ENCODE data around the gene RNF5. TPM values are rescaled to one million over a fixed set of nuclear protein-coding genes. Genes with fewer than 3 reads are reported as not detected.
"Not testable (repeated sequence)": the region's sequence is repeated elsewhere in the genome, so short reads cannot be mapped to it uniquely, and the experiment has no call there.

Gene RNF5
- total and polyA plus RNA-seq, 2 donors (not counting 1 experiment from before 2014, with no cell fraction given) = 25.5 to 40.7 TPM

DNA sequence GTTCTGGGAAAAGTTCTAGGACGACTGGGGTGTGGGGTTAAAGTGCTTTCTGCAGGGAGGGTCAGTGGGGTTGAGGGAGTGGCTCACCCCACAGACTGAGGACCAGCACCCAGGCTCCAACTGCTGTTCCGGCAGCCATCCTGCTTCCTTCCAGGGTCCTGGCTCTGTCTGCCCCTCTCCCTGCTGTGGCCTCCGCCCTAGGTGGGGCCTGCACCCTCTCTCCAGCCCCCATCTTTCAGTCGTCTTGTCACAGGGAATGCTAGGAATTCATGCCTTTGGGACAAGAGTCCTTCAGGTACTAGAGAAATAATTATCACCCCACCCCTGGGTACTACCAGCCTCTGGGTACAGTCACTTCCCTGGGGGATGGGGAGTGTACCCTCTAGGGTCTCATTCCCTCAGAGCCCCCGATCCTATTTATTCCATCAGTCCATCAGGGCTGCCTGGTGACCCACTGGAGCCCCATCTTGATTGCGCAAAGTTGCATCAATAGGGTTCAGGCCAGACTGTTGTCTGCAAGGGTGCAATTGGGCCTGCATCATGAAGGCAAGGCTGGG is 6.0 kb downstream of the RNF5 start, which contains the start of gene AGER:
AGER (minus strand) TSS at position 170 of the 557 bp plus-strand sequence; CDS start at position 139, 31 bp downstream.
- DNase-seq (peak; percentile 4), ATAC-seq (ENCODE audit: low read depth) (no peak)
- Histone ChIP-seq H3K27ac (ENCODE audit: low read length in 2 of 2) (no peak within 1 kb of the TSS), H3K36me3 (replicated peaks in 1 of 2; ENCODE audit: control extremely low read depth in 1 of 2, control insufficient read depth in 1 of 2, extremely low read depth in 1 of 2, insufficient read depth in 2 of 2, low read length in 1 of 2) (peaks cover 0 to 64% of the 10 kb centered on the region in 2 experiments), H4K20me1 (ENCODE audit: control insufficient read depth, insufficient read depth, low read length, poor library complexity, severe bottlenecking) (no peaks in the 10 kb centered on the region), H3K79me2 (ENCODE audit: control insufficient read depth, insufficient read depth, low read length) (peaks cover 39% of the 10 kb centered on the region), H3K4me3 (ENCODE audit: control extremely low read depth in 1 of 5, extremely low read depth in 1 of 5, insufficient read depth in 1 of 5, low read depth in 2 of 5, low read length in 4 of 5) (no peak within 1 kb of the TSS), H3K9me3 (ENCODE audit: control extremely low read depth in 1 of 3, control insufficient read depth in 2 of 3, insufficient read depth in 1 of 3, low read length in 2 of 3) (no peaks in the 10 kb centered on the region), H3K9ac (ENCODE audit: low read length) (no peak within 1 kb of the TSS), H3K4me1 (ENCODE audit: control insufficient read depth in 2 of 2, insufficient read depth in 2 of 2, low read length in 2 of 2) (peaks cover 27 to 32% of the 10 kb centered on the region in 2 donors), H2AFZ (ENCODE audit: insufficient read depth, low read depth, low read length, poor library complexity, severe bottlenecking) (no peak within 1 kb of the TSS), H3K4me2 (replicated peaks; ENCODE audit: low read depth, low read length, poor library complexity, severe bottlenecking) (no peak within 1 kb of the TSS), H3K27me3 (replicated peaks in 1 of 4; ENCODE audit: control extremely low read depth in 1 of 4, control insufficient read depth in 3 of 4, insufficient read depth in 4 of 4, low read length in 3 of 4) (no peaks in the 10 kb centered on the region)
- intact Hi-C loops (cut with micrococcal nuclease) = no loop called here
- CTCF ChIA-PET = no interaction called here
- no peaks in the 10 kb centered on the region for H3K9me3 Mint-ChIP-seq (ENCODE audit: insufficient read depth)
- POLR2A ChIA-PET = no interaction called here
- H3K4me1 Mint-ChIP-seq = peaks cover 51% of the 10 kb centered on the region
- H3K27ac Mint-ChIP-seq = peak within 1 kb of the TSS; percentile 50
- 86% methylated on average over 4 of the region's 6 CpGs for WGBS (ENCODE audit: insufficient coverage)
- no peak within 1 kb of the TSS for H3K4me3 Mint-ChIP-seq
- no peaks in the 10 kb centered on the region for H3K27me3 Mint-ChIP-seq
- no peak for TF ChIP-seq EZH2 (IDR thresholded peaks at IDR 0.05; ENCODE audit: borderline replicate concordance, insufficient read depth, low read depth, low read length, poor library complexity, severe bottlenecking)
- TF ChIP-seq, protein P1, sequence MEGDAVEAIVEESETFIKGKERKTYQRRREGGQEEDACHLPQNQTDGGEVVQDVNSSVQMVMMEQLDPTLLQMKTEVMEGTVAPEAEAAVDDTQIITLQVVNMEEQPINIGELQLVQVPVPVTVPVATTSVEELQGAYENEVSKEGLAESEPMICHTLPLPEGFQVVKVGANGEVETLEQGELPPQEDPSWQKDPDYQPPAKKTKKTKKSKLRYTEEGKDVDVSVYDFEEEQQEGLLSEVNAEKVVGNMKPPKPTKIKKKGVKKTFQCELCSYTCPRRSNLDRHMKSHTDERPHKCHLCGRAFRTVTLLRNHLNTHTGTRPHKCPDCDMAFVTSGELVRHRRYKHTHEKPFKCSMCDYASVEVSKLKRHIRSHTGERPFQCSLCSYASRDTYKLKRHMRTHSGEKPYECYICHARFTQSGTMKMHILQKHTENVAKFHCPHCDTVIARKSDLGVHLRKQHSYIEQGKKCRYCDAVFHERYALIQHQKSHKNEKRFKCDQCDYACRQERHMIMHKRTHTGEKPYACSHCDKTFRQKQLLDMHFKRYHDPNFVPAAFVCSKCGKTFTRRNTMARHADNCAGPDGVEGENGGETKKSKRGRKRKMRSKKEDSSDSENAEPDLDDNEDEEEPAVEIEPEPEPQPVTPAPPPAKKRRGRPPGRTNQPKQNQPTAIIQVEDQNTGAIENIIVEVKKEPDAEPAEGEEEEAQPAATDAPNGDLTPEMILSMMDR (IDR thresholded peaks at IDR 0.05) = no peak

GRCh38 chr6:32185681-32186131 is 7.5 kb downstream of the RNF5 start:
- H3K27me3 Mint-ChIP-seq; ATAC-seq (ENCODE audit: low read depth); POLR2A ChIA-PET; H4K20me1 ChIP-seq (ENCODE audit: control insufficient read depth, insufficient read depth, low read length, poor library complexity, severe bottlenecking); H3K4me3 ChIP-seq (ENCODE audit: control extremely low read depth in 1 of 5, extremely low read depth in 1 of 5, insufficient read depth in 1 of 5, low read depth in 2 of 5, low read length in 4 of 5); H3K9ac ChIP-seq (ENCODE audit: low read length); intact Hi-C loops (cut with micrococcal nuclease); H2AFZ ChIP-seq (ENCODE audit: insufficient read depth, low read depth, low read length, poor library complexity, severe bottlenecking); H3K27me3 ChIP-seq (replicated peaks in 1 of 4; ENCODE audit: control extremely low read depth in 1 of 4, control insufficient read depth in 3 of 4, insufficient read depth in 4 of 4, low read length in 3 of 4); H3K9me3 ChIP-seq (ENCODE audit: control extremely low read depth in 1 of 3, control insufficient read depth in 2 of 3, insufficient read depth in 1 of 3, low read length in 2 of 3); CTCF ChIA-PET; H3K9me3 Mint-ChIP-seq (ENCODE audit: insufficient read depth); H3K4me2 ChIP-seq (replicated peaks; ENCODE audit: low read depth, low read length, poor library complexity, severe bottlenecking); H3K4me3 Mint-ChIP-seq: not testable (repeated sequence)
- 100% methylated on average over 2 of the region's 11 CpGs for WGBS (ENCODE audit: insufficient coverage)
- Mint-ChIP-seq H3K27ac (peak overlapping the region; percentile 88), H3K4me1 (peaks cover 45% of the 10 kb centered on the region)
- peak; percentile 47 for DNase-seq
- peaks cover 48% of the 10 kb centered on the region for H3K79me2 ChIP-seq (ENCODE audit: control insufficient read depth, insufficient read depth, low read length)
- H3K4me1 ChIP-seq (ENCODE audit: control insufficient read depth in 2 of 2, insufficient read depth in 2 of 2, low read length in 2 of 2) = peaks cover 23 to 33% of the 10 kb centered on the region in 2 donors
- peak overlapping the region; percentile 50 to 51 for H3K27ac ChIP-seq (ENCODE audit: low read length in 2 of 2)
- H3K36me3 ChIP-seq (replicated peaks in 1 of 2; ENCODE audit: control extremely low read depth in 1 of 2, control insufficient read depth in 1 of 2, extremely low read depth in 1 of 2, insufficient read depth in 2 of 2, low read length in 1 of 2) = peaks cover 0 to 57% of the 10 kb centered on the region in 2 experiments

- CTCF ChIA-PET; H3K9ac ChIP-seq (ENCODE audit: low read length); intact Hi-C loops (cut with micrococcal nuclease); H3K4me2 ChIP-seq (replicated peaks; ENCODE audit: low read depth, low read length, poor library complexity, severe bottlenecking); H3K27me3 ChIP-seq (replicated peaks in 1 of 4; ENCODE audit: control extremely low read depth in 1 of 4, control insufficient read depth in 3 of 4, insufficient read depth in 4 of 4, low read length in 3 of 4); H3K9me3 Mint-ChIP-seq (ENCODE audit: insufficient read depth); H3K4me3 ChIP-seq (ENCODE audit: control extremely low read depth in 1 of 5, extremely low read depth in 1 of 5, insufficient read depth in 1 of 5, low read depth in 2 of 5, low read length in 4 of 5); H4K20me1 ChIP-seq (ENCODE audit: control insufficient read depth, insufficient read depth, low read length, poor library complexity, severe bottlenecking); H3K27me3 Mint-ChIP-seq; POLR2A ChIA-PET; ATAC-seq (ENCODE audit: low read depth); H3K9me3 ChIP-seq (ENCODE audit: control extremely low read depth in 1 of 3, control insufficient read depth in 2 of 3, insufficient read depth in 1 of 3, low read length in 2 of 3); H2AFZ ChIP-seq (ENCODE audit: insufficient read depth, low read depth, low read length, poor library complexity, severe bottlenecking); DNase-seq: not testable (repeated sequence)
- peak overlapping the region; percentile 88 for H3K27ac Mint-ChIP-seq
- 82% methylated on average over 5 of the region's 10 CpGs for WGBS (ENCODE audit: insufficient coverage)
- Histone ChIP-seq H3K36me3 (replicated peaks in 1 of 2; ENCODE audit: control extremely low read depth in 1 of 2, control insufficient read depth in 1 of 2, extremely low read depth in 1 of 2, insufficient read depth in 2 of 2, low read length in 1 of 2) (peaks cover 0 to 56% of the 10 kb centered on the region in 2 experiments), H3K27ac (ENCODE audit: low read length in 2 of 2) (peak overlapping the region; percentile 50 to 51), H3K4me1 (ENCODE audit: control insufficient read depth in 2 of 2, insufficient read depth in 2 of 2, low read length in 2 of 2) (peaks cover 28 to 39% of the 10 kb centered on the region in 2 donors), H3K79me2 (ENCODE audit: control insufficient read depth, insufficient read depth, low read length) (peaks cover 54% of the 10 kb centered on the region)
- peak overlapping the region; percentile 8 for H3K4me3 Mint-ChIP-seq
- peaks cover 49% of the 10 kb centered on the region for H3K4me1 Mint-ChIP-seq
These were observed 8.1 kb downstream of the RNF5 start for GRCh38 chr6:32186151-32186840.

Data from B cell (primary cell).